AG09309 (cell line): Measurements from ENCODE around the gene MAP4K2.

Experiments used
- DNase-seq: peaks from one replicate; pipeline ENCODE4 v3.0.0-alpha.2; 2010; ENCODE audit warnings: low read depth
- H3K4me3 ChIP-seq: 2 replicates; pipeline ENCODE4 v1.5.1; 2011; ENCODE audit warnings: mild to moderate bottlenecking, low read depth, low read length, moderate library complexity; ENCODE audit not compliant: control insufficient read depth
- CTCF ChIP-seq: IDR thresholded peaks from 2 replicates; pipeline ENCODE4 v1.5.1; 2011; ENCODE audit warnings: mild to moderate bottlenecking, low read depth, low read length, inconsistent platforms; ENCODE audit not compliant: insufficient read depth, control insufficient read depth; ENCODE audit errors: missing control alignments

MAP4K2 gene

GRCh38 chr11:64838600-64839334 lies 35.8 kb upstream of the MAP4K2 start:
- no peak overlapping the region for H3K4me3 ChIP-seq
- no peak for DNase-seq
- TF ChIP-seq CTCF, result no peak

GRCh38 chr11:64837887-64838351 lies 34.9 kb upstream of the MAP4K2 start:
- H3K4me3 ChIP-seq, result no peak overlapping the region
- TF ChIP-seq CTCF, result no peak
- DNase-seq, result no peak

- TF ChIP-seq CTCF, result no peak
- no peak for DNase-seq
- no peak overlapping the region for H3K4me3 ChIP-seq
These were observed 33.5 kb upstream of the MAP4K2 start for GRCh38 chr11:64836448-64837072.

GRCh38 chr11:64835616-64836447 lies 32.8 kb upstream of the MAP4K2 start:
- no peak overlapping the region for H3K4me3 ChIP-seq
- no peak for DNase-seq
- no peak for TF ChIP-seq CTCF

GRCh38 chr11:64834723-64835615 lies 32.0 kb upstream of the MAP4K2 start:
- TF ChIP-seq CTCF, result no peak
- no peak for DNase-seq
- no peak overlapping the region for H3K4me3 ChIP-seq
